GM12872 (cell line): ENCODE results near the gene UHRF1.

Source experiments
- CTCF ChIP-seq: IDR thresholded peaks from 3 replicates; pipeline ENCODE4 v1.5.1; 2011; ENCODE audit warnings: low read depth, mild to moderate bottlenecking, low read length, moderate library complexity; ENCODE audit not compliant: insufficient read depth

The UHRF1 gene

GRCh38 chr19:4987692-4988370, 78.5 kb downstream of the UHRF1 start:
- no peak for TF ChIP-seq CTCF

- no peak for TF ChIP-seq CTCF
These were observed 79.5 kb downstream of the UHRF1 start for GRCh38 chr19:4988770-4989251.

GRCh38 chr19:4990306-4990705, 81.0 kb downstream of the UHRF1 start:
- no peak for TF ChIP-seq CTCF

GRCh38 chr19:4991538-4991937, 82.2 kb downstream of the UHRF1 start:
- TF ChIP-seq CTCF, result no peak

- TF ChIP-seq CTCF, result no peak
These were observed 82.8 kb downstream of the UHRF1 start for GRCh38 chr19:4991996-4992698.

- TF ChIP-seq CTCF, result no peak
These were observed 84.4 kb downstream of the UHRF1 start for GRCh38 chr19:4993683-4994082.

- no peak for TF ChIP-seq CTCF
These were observed 87.4 kb downstream of the UHRF1 start for GRCh38 chr19:4996701-4997100.
